HG03159 (cell line): ENCODE data around the gene HORMAD2.
"Not testable (repeated sequence)": the region's sequence is repeated elsewhere in the genome, so short reads cannot be mapped to it uniquely, and the experiment has no call there.

Experiments
- ATAC-seq: cut with Tn5 transposase; IDR thresholded peaks from one replicate; pipeline ENCODE4 v1.9.1; 2021; ENCODE audit warnings: mild to moderate bottlenecking, moderate library complexity; ENCODE audit not compliant: unreplicated experiment

The HORMAD2 gene

DNA sequence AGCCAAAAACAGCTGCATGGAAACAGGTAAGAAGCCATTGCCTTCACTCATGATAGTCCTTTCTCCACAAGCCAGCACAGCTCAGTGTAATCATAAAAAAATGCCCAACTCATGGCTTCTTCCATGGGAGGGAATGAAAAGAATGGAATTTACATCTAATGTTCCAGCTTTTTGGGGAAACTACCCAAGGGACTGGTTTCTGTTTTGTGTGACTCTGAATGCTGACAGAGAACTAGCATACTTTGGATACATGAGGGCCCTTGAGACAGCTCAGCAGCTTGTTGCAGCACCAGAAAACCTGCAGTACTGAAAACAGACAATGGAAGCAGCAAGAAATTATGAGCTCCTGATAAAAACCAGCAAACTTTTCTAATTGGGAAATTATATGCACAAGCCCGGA lies 24.2 kb upstream of the HORMAD2 start:
- no peak for ATAC-seq

DNA sequence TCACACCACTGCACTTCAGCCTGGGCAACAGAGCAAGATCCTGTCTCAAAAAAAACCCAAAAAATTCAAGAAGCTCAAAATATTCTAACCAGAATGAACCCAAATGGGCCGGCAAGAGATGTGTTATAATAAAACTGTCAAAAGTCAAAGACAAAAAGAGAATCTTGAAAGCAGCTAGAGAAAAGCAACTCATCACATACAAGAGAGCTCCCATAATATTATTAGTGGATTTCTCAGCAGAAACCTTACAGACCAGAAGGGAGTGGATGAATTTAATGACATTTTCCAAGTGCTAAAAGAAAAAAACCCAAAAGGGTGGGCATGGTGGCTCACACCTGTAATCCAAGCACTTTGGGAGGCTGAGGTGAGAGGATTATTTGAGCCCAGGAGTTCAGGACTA lies 22.9 kb upstream of the HORMAD2 start:
- no peak for ATAC-seq

DNA sequence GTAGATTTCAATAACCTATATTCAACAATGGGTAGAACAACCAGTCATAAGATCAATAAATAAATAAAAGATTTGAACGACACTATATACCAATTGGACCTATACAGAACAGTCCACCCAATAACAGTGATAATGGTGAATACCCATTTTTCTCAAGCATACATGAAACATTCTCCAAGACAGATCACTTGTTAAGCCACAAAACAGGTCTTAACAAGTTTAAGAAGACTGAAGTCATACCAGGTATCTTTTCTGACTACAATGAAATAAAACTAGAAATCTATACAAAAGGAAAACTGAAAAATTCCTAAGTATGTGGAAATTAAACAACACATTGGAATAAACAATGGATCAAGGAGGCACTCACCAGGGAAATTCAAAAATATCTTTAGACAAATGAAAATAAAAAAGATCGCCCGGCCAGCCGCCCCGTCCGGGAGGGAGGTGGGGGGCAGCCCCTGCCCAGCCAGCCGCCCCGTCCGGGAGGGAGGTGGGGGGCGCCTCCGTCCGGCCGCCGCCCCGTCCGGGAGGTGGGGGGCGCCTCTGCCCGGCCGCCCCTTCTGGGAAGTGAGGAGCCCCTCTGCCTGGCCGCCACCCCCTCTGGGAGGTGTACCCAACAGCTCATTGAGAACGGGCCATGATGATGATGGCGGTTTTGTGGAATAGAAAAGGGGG lies 20.8 kb upstream of the HORMAD2 start:
- ATAC-seq = not testable (repeated sequence)

DNA sequence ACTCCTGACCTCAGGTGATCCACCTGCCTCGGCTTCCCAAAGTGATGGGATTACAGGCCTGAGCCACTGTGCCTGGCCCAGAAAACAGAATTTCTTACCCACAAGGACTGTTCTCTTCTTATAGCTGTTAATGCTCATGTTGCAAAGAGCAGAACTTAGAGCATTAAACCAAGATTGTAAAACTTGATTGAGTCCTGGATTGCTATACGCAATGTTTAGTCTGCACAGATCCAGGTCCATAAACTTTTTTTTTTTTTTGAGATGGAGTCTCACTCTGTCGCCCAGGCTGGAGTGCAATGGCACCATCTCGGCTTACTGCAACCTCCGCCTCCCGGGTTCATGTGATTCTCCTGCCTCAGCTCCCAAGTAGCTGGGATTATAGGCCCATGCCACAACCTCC lies 19.2 kb upstream of the HORMAD2 start:
- not testable (repeated sequence) for ATAC-seq

DNA sequence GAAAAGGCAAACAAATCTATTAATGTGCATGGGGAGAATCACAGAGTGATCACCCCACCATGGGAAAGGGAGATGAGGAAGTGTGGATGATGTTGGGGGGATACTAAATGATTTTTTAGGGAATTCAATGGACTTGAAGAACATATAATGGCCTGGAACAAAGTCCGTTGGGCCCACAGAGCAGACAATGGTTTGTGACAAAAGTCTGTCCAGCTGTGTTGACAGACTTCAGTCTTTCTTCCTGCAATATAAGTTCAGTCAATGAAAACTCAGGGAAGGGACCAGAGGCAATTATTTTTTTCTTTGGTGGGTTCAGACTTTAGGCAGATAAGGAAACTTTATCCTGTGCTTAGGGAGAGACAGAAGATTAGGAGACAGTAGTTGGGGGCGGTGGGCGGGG lies 18.0 kb upstream of the HORMAD2 start:
- ATAC-seq = no peak

DNA sequence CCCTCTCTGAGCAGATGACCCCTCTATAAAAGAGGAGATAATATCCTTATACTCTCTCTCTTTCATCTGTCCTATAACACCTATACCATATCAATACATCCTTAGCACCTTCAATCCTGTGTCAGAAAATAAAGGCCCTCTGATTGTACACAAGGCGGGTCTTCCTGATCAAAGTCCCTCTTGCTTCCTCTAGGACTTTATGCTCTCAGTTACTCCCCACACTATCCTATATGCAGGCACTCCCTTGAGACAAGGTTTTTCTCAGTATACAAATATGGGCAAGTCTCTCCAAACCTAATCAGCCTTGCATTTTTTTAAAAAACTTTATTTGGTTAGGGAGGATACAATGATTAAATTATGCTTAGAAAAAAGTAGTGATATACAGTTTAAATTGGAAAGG lies 17.3 kb upstream of the HORMAD2 start:
- ATAC-seq = no peak

DNA sequence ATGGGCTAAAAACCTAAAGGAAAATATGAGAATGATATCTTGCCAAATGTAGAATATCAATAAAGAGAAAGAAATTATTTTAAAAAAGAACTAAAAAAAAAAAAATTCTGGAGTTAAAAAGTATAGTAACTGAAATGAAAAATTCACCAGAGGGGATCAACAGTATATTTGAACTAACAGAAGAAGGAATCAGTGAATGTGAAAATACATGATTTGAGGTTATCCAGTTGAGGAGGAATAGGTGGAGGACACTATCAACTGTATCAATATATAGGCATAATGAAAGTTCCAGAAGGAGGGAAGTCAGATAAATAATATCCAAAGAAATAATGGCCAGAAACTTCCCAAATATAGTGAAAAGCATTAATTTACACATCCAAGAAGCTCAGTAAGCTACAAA lies 16.1 kb upstream of the HORMAD2 start:
- ATAC-seq = no peak

DNA sequence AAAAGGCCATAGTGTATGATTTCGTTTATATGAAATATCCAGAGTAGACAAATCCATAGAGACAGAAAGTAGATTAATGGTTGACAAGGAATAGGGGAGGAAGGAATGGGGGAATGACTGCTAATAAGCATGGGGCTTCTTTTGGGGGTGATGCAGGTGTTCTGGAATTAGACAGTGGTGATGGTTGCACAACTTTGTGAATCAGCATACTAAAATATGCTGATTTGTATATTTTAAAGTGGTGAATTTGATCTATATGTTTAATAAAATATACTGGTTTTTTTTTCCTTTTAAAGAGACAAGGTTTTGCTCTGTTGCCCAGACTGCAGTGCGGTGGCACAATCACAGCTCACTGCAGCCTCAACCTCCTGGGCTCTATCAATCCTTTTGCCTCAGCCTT lies 6.5 kb upstream of the HORMAD2 start:
- no peak for ATAC-seq

DNA sequence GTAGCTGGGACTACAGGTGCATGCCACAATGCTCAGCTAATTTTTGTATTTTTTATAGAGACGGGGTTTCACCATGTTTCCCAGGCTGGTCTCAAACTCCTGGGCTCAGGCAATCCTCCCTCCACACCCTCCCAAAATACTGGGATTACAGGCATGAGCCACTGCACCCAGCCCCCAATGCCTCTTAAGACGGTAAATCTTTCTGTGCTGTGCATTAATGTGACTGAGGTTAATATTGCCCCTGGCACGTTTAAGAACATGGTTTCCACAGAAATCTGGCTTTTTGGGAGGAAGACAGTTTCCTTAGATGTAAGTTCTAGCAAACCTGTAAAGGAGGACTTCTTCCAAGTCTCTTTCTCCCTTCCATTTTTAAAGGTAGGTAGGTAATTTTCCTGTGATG lies 6.1 kb upstream of the HORMAD2 start:
- ATAC-seq = no peak

DNA sequence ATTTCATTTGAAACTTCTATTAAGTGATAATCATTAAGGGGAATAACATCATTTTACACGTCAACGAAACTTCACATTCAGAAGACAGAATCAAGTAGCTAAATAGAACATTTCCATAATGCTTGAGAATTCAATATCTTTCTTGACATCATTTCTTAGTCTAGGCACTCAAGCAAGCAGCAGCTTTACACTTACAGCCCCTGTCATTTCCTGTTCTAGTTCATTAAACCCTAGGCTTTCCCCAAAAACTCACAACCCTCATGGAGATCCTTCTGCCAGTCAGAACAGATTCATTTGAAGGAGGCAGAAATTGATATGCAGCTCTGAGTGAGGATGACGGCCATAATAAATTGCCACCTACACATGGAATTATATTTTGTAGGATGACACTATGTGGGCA lies 5.3 kb upstream of the HORMAD2 start:
- ATAC-seq = no peak

DNA sequence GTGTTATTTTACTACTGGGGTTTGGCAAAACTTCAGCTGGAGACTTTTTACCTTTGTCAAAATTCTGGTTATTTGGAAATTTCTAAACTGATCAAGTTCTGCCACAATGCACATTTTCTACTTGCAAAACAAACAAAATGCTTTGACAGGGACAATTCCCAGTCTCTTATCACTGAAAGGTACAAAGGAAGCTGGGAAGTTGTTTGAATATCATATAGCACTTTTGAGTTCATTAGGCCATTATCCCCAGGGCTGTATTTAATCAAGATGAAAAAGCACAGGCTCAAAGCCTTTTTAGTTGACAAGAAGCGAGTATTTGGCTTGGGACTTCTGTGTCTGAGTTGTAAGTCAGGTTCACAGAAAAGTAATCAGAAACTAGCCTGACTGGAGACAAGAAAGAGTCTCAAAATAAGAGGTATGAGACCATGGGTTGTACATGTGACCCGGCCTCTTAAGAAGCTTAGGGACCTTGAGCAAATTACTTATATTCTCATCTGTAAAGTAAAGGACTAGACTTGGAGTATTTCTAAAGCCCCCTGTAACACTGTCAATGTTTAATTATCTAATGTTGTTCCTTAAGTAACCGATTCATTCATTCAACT lies 2.9 kb upstream of the HORMAD2 start:
- no peak for ATAC-seq

DNA sequence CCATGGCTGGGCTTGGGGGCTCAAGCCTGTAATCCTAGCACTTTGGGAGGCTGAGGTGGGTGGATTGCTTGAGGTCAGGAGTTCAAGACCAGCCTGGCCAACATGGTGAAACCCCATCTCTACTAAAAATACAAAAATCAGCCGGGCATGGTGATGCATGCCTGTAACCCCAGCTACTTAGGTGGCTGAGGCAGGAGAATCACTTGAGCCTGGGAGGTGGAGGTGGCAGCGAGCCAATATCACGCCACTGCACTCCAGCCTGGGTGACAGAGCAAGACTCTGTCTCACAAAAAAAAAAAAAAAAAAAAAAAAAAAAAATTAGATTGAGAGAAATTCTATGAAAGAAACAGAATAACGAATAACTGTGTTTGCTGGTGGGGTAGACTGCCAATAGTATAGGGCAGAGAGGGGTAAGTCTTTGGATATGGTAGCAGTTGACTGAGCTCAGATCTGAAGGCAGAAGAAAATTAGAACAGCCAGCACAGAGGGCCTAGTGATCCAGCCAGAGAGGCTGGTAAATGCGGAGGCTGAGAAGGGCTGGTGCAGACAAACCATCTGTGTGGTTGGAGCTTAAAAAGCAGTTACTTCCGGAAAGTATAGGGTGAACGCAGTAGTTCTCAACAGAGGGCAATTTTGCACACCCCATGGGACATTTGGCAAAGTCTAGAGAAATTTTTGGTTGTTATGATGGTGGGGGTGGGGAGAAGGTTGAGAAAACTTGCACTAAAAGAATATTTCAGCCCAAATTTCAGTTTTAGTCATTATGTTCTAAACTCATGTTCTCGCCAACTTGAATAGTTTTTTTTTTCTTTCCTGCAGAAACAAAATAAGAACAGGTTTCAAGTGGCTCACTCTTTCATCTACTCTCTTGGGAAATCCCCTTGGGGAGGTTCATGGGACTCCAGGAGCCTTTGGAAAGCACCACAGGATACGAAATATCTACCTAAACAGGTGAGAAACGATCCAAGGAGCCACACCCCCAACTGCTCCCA lies 1.6 kb upstream of the HORMAD2 start:
- ATAC-seq = no peak

DNA sequence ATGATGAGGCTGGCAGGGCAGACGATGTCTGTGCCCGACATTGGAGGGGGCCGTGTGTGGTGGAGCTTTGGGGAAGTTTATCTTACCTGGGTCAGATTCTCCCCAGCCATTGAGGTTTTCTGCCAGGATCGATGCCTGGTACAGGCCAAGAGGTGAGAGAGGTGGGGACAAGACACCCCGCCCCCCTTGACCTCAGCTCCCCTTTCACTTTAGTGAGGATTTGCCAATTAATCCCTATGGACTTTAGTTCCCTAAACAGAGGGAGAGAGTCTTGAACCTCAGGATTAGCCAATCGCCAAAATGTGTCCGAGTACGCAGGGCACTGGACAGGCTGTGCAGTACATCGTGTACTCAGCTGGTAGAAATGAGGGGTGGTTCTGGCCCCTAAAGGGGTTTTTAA lies 541 bp downstream of the HORMAD2 start:
- no peak for ATAC-seq

DNA sequence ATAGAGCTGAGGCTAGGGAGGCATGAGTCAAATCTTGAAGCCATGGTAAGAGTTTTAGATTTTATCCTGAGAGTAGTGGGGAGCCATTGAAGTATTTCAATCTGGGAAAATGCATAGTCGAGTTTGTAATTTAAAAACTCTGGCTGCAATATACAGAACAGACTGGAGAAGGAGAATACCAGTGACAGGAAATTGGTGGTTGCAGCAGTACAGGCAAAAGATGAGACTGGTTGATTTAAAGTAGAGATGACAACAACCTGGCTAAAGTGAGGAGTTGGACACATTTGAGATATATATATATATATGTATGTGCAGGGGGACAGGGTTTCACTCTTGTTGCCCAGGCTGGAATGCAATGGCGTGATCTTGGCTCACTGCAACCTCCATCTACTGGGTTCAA lies 6.2 kb downstream of the HORMAD2 start:
- no peak for ATAC-seq

DNA sequence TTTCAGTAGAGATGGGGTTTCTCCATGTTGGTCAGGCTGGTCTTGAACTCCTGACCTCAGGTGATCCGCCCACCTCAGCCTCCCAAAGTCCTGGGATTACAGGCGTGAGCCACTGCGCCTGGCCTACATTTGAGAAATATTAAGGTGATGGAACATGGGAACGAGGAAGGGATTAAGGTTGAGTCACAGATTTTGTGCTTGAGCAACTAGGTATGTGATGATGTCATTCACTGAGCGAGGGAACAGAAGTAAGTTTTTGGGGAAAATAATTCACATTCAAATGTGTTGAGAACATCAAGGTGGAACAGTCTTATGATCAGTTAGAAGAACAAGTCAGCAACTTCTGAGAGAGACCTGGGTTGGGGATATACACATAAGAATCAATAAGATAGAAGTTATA lies 6.8 kb downstream of the HORMAD2 start:
- ATAC-seq = not testable (repeated sequence)

DNA sequence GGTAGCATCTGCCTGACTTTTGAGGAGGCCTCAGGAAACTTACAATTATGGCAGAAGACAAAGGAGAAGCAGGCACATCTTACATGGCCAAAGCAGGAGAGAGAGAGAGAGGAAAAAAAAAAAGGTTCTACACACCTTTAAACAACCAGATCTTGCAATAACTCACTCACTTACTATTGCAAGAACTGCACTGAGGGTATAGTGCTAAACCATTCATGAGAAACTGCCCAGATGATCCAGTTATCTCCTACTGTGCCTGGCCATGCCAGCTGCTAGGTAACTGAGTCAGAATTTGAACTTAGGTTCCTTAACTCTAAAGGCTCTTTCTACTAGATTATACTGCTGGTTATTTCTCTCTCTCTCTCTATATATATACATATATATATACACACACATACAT lies 7.3 kb downstream of the HORMAD2 start:
- ATAC-seq = no peak

DNA sequence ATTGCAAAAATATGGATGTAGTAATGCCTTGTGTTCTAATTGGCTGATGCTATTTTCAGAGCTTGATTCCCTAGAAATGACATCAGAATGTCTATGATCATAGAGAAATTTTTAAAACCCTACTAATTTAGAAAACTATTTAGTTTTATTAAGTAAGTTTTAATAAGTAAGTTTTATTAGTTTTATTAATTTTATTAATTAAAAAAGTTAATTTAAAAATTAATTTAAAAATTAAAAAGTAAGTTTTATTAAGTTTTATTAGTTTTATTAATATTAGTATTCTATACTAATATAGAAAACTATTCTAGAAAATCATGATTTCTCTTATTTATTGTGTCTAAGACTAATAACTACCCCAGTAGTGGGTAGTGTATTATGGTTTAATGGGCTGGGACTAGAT lies 8.2 kb downstream of the HORMAD2 start:
- ATAC-seq = no peak

DNA sequence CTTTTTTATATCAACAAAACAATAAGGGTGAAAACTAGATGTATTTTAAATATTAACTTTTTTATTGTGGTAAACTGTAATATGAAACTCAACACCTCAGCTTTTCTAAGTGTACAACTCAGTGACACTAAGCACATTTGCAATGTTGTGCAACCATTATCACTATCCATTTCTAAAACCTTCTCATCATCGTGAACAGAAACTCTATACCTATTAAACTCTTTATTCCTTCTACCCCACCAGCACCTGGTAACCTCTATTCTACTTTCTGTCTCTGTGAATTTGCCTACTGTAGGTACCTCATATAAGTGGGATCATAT lies 9.4 kb downstream of the HORMAD2 start:
- ATAC-seq = no peak

DNA sequence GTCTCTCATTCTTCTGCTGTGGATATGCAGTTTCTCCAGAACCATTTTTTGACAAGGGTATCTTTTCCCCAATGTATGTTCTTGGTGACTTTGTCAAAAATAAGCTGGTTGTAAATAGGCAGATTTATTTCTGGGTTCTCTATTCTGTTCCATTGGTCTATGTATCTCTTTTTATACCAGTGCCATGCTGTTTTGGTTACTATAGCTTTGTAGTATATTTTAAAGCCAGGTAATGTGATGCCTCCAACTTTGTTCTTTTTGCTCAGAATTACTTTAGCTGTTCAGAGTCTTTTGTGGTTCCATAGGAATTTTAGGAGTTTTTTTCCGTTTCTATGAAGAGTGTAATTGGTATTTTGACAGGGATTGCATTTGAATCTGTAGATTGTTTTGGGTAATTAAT lies 12.4 kb downstream of the HORMAD2 start:
- no peak for ATAC-seq

DNA sequence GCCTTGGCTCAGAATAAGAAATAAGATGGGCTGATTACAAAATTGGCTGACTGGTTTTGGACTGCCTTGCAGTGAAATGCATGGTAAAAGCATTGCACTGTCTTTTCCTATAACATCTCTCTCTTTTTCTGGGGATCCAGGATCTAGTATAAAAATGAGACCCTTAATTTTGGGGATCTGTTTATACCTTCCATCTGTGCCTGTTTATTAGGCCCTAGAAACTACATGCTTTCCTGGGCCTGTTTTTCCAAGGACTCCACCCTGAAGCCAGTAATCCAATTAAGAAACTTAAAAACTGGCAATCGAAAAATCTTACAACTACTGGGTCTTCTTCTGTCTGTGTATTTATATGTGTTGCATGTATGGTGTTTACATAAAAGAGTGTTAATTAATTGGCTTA lies 14.5 kb downstream of the HORMAD2 start:
- no peak for ATAC-seq

DNA sequence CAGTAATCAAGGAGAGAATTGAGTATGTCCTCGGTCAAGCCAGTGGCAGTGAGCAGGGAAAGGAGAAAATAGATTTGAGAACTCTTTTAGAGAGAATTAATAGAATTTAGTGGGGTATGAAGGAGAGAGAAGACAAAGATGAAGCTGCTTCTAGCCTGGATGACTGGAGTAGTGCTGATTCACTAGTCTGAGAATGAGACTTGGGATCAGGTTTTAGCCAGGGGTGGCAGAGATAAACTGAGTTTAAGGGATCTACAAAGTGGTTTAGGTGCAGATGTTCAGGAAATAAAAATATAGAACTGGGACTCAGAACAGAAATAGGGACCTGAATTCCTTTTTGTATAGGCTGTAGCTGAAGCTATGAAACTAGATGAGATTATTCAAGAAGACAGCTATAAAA lies 17.6 kb downstream of the HORMAD2 start:
- ATAC-seq = no peak

DNA sequence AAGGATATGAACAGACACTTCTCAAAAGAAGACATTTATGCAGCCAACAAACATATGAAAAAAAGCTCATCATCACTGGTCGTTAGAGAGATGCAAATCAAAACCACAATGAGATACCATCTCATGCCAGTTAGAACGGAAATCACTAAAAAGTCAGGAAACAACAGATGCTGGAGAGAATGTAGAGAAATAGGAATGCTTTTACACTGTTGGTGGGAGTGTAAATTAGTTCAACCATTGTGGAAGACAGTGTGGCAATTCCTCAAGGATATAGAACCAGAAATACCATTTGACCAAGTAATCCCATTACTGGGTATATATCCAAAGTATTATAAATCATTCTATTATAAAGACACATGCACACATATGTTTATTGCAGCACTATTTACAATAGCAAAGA lies 20.5 kb downstream of the HORMAD2 start:
- not testable (repeated sequence) for ATAC-seq
